NCI-H2227 treated with DMSO at 0.1 percent for 48 hours (cell line): Measurements from ENCODE around the gene C2CD4D.

ENCODE experiments used
- DNase-seq: peaks from one replicate; lab custom pipeline; 2025; lab: John Stamatoyannopoulos, UW

C2CD4D gene

GRCh38 chr1:151834239-151834638 lies 5.4 kb downstream of the C2CD4D start:
- DNase-seq: no peak

- DNase-seq: no peak
Observed at GRCh38 chr1:151833172-151833900, 6.3 kb downstream of the C2CD4D start.

- DNase-seq: no peak
Observed at GRCh38 chr1:151832318-151832980, 7.2 kb downstream of the C2CD4D start.

DNA sequence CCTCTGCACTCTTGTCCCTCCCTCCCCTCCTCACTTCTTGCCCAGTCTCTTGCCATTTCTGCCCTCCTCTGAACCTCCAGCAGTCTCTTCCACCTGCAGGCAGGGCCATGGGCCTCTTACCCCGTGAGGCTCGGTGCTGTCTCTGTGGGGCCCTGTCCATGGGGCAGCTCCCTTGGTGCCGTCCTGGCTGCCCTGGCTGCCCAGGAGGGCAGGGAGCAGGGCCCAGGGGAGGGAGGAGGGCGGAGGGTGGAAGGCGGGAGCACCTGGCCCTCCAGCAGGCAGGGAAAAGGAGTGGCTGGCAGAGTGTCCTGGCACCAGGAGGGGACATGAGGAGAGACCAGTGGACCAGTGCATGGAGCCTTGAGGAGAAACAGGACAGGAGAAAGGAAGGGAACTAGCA lies 8.0 kb downstream of the C2CD4D start, which contains the start of gene RORC:
RORC (minus strand) TSS at position 198 of the 400 bp plus-strand sequence; CDS start at position 160, 38 bp downstream.
- DNase-seq: no peak

GRCh38 chr1:151831256-151831591 lies 8.4 kb downstream of the C2CD4D start:
- no peak for DNase-seq

GRCh38 chr1:151830055-151830454 lies 9.6 kb downstream of the C2CD4D start:
- no peak for DNase-seq

DNA sequence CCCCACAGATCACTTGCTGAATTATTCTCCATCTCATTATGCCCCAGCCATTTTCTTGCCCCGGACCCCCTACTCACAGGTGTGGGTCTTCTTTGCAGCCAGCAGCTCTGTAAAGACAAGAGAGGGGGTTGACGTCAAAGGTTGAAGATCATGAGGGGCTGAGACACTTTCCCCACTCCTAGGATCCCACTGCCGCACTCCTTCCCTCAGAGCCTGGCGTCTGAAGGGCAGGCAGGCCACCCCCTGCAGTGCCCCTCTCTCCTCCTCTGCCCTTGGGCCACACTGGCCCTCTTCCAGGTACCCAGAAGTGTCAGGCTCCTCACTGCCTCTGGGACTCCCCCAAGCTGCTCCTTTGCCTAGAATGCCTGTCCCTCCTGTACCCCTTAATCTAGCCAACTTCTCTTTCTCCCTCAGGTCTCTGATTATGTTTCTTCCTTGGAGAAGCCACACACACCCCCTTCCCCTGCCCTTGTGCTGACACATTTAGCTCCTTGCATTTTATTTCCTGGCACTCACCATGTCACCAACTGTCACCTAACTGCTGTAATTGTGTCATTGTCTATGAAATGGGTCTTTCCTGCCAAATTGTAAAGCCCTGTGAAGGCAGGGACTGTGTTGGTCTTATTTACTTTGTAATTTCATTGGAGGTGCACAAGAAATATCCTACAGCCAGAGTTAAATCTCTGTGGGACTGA lies 10.1 kb downstream of the C2CD4D start:
- no peak for DNase-seq

- peak; percentile 38 for DNase-seq
Observed at GRCh38 chr1:151828921-151829320, 10.7 kb downstream of the C2CD4D start.

DNA sequence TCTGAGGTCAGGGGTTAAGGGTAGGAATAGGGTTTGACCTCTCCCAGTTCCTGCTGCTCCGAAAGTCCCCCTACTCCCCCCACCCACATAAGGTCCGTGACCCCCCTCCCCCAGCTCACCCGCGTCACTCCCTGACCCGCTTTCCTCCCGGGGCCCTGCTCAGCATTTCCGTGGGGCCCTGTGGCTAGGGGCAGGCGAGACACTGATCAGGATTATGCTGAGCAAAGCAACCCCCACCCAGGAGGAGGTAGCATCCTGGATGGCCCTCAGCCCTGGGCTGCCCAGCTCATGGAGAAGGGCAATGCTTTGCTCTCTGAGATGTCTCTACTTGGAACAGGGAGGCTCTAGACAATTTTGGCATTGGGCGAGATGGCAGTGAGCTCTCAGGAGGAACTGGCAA lies 11.8 kb downstream of the C2CD4D start:
- no peak for DNase-seq

DNA sequence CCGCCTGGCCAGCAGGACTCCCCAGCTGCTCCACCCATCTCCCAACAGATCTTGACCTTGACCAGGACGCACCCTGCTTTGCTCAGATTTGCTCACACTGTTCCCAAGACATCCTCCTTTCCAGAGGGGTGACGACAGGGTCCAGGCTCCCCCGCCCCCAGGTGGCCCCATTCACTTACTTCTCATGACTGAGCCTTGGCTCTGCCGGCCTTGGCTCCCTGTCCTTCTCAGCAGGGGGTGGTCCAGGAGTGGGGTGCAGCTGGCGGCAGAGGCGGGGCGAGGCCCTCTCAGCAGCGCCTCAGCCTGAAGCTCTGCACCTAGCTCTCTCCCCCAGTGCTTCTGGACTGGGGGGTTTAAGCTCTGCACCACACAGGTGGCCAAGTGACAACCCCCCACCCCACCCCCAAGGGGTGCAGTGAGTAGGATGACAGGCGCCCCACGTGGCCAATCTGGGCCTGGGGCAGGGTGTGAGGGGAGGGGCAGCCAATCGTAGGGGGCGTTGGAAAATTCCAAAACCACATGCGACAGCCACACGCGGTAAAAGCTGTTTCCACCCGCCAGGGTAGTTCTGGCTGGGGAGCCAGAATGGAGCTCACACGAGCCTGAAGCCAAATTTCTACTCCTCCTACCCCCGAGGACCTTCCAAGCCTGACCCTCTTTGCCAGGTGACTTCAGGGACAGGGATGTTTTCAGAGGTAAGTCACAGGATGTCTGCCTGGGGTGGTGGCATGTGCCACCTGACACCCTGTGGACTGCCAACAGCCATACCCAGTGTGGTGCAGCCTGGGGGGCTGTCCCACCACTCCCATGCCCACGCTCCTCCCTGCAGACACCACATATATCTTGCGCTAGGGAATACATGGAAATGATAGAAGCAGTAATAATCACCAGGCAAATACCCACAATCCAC lies 13.6 kb downstream of the C2CD4D start:
- no peak for DNase-seq

- no peak for DNase-seq
Observed at GRCh38 chr1:151825204-151825603, 14.4 kb downstream of the C2CD4D start.

DNA sequence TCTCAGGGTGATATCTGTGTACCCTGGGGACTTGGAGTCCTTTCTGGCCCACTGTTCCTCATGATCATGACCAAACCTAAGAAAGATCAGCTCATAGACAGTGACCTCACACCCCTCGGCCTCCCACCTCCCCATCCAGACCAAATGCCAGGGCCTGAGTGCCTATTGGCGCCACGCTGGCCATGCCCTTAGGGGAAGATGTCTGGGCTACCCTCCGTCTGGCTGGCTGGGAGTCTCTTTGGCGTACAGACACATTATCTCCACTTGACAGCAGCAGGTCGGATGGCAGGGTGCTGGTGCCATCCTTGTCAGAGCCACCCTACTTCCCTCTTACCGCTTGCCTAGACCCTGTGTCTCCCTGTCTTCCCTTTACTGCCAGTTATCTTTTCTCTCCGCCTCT lies 16.4 kb downstream of the C2CD4D start:
- DNase-seq: no peak

- no peak for DNase-seq
Observed at GRCh38 chr1:151822404-151822803, 17.2 kb downstream of the C2CD4D start.

DNA sequence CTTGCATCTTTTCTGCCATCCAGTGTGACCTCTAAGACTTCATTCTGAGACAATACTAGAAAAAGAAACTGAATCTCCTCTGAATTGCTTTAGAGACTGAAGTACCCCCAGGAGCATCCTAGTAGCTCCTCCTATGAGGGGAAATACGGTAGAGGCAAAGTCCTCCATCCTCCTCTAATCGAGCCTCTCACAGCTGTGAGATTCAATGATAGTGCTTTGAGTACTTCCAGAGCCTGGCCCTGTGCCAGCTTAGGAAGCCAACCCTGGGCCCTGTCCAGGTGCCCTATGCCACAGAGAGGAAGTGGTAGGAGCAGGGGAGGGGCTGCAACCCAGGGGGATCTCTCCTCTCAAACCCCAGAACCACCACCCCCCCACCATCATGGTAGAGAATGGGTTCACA lies 18.7 kb downstream of the C2CD4D start:
- no peak for DNase-seq

DNA sequence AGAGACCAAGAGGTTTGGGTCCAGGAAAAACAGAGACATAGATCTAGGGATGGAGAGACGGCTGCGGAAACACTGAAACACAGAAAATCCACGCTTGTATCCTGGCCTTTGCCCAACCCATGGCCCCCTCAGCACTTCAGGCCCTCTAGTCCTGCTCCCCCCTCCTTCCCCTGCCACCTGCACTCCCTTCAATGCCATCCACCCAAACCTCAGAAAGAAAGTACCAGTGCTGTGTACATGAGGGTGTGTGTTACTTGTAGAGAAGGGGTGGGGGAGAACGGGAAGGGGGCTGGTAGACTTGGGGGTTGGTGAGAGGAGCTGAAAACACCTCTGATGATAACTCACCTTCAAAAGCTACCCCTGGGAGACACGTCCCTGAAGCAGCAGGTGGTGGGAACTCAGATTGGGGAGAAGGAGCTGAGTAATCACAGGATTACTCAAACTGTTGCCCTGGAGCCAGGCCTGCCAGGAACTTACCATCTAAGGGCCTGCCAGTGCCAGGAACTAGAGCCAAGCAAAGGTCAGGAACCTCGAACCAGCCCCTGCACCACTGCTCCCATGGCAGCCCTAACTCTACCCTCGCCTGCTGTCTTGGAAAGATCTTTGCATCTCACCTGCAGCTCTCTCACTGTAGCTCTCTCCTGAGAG lies 19.5 kb downstream of the C2CD4D start:
- DNase-seq: no peak

DNA sequence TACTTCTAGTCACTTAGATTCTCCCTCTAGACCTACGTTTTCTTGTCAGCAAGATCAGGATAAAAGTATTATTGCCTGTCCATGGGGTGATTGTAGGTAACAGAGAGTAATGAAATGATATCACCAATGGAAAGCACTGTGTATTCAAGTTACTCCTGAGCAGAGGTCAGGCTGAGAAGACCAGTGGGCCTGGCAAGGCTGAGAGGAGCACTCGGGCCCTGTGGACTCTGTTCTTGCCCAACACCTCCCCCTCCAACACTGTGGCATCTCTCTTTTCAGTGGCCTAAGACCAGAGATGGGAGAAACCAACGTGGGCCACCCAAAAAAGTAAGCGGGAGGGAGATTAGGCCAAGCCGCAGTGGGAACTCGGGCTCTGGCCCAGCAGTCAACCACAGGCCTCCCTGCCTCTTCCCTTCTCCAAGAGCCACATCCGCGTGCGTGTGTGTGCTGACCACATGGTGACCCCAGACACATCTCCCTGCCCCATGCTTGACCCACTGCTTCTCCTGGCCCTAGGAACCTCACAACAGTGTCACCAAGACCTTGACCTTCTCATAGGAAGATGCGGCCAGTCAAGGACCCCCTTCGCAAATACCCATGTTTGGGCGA lies 20.3 kb downstream of the C2CD4D start:
- DNase-seq: no peak

DNA sequence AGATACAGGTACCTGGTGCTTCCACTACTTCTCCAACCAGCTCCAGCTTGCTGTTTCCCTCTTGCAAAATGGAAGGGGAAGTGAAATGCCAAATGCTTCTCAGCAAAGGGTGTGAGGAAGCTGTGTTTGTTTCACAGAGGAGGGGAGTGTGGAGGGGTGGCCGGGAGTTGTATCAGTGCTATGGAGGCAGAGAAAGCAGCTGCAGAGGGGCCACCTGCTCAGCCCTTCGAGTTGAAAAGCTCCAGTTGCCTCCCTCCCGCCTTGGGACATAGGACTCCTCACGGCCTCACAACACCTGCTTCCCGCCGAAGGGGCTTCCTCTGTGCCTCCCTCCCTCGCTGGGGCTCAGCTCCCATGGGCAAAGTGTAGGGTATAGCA lies 22.3 kb downstream of the C2CD4D start:
- DNase-seq: no peak

DNA sequence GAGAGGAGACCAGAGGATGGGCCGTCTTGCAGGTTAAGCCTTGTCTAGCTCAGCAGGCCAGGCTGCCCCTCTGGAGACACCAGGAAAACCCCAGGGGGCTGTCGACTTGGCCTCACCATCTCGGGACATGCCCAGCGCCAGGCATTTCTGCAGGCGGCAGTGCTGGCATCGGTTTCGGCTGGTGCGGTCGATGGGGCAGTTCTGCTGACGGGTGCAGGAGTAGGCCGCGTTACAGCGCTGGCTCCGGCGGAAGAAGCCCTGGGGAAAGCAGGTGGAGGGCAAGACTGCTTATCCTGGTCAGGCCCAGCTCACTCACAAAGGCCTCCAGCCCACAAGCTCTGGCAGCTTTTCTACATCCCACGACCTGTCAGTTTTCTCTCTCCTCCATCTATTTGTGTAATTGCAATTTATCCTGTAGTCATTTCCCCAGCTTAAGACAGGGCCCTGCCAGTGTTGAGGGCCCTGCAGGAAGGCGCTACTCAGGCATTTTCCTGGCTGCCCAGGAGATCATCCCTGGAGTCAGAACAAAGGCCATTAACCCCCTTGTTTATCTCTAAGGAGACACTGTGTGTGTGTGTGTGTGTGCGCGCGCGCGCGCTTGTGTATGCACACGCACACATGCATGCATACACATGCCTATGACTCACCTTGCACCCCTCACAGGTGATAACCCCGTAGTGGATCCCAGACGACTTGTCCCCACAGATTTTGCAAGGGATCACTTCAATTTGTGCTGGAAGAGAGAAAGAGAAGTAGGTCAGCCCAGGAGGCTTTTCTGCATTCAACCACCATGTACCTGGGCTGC lies 22.9 kb downstream of the C2CD4D start:
- DNase-seq: no peak

GRCh38 chr1:151815716-151816327 lies 23.8 kb downstream of the C2CD4D start:
- no peak for DNase-seq

GRCh38 chr1:151814971-151815545 lies 24.6 kb downstream of the C2CD4D start:
- DNase-seq: no peak
